HEK293 (cell line): Measurements from ENCODE around the gene POLR1E.

Experiments
- CTCF ChIP-seq: fragments of 450-650 bp; formaldehyde crosslinking; IDR thresholded peaks from 2 replicates; pipeline ENCODE4 v1.5.1; 2016; ENCODE audit warnings: missing biosample characterization, missing genetic modification characterization
- KLF16 ChIP-seq: fragments of 450-650 bp; formaldehyde crosslinking; IDR thresholded peaks from 2 replicates; pipeline ENCODE4 v1.5.1; 2017; ENCODE audit warnings: missing biosample characterization, missing genetic modification characterization
- YY1 ChIP-seq: fragments of 450-650 bp; formaldehyde crosslinking; IDR thresholded peaks from 2 replicates; pipeline ENCODE4 v1.5.1; 2018; ENCODE audit warnings: missing biosample characterization, missing genetic modification characterization
- ZNF558 ChIP-seq: fragments of 450-650 bp; formaldehyde crosslinking; IDR thresholded peaks from 2 replicates; pipeline ENCODE4 v1.5.1; 2016; ENCODE audit warnings: missing biosample characterization, missing genetic modification characterization
- ZNF777 ChIP-seq: fragments of 450-650 bp; formaldehyde crosslinking; IDR thresholded peaks from 2 replicates; pipeline ENCODE4 v1.5.1; 2017; ENCODE audit warnings: missing biosample characterization, missing genetic modification characterization, borderline replicate concordance
- TF ChIP-seq, protein P1 (sequence below): fragments of 450-650 bp; formaldehyde crosslinking; IDR thresholded peaks from 2 replicates; pipeline ENCODE4 v1.5.1; 2016; ENCODE audit warnings: missing biosample characterization, missing genetic modification characterization

- TF ChIP-seq CTCF (tag by site-specific recombination) (no peak), KLF16 (tag by site-specific recombination) (no peak), ZNF777 (tag by site-specific recombination) (no peak), YY1 (tag by site-specific recombination) (no peak), ZNF558 (no peak)
- TF ChIP-seq, protein P1, sequence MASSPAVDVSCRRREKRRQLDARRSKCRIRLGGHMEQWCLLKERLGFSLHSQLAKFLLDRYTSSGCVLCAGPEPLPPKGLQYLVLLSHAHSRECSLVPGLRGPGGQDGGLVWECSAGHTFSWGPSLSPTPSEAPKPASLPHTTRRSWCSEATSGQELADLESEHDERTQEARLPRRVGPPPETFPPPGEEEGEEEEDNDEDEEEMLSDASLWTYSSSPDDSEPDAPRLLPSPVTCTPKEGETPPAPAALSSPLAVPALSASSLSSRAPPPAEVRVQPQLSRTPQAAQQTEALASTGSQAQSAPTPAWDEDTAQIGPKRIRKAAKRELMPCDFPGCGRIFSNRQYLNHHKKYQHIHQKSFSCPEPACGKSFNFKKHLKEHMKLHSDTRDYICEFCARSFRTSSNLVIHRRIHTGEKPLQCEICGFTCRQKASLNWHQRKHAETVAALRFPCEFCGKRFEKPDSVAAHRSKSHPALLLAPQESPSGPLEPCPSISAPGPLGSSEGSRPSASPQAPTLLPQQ (tag by site-specific recombination) = no peak
Measured at GRCh38 chr9:37486256-37486615, 488 bp downstream of the POLR1E start.
